Activated naive CD4-positive, alpha-beta T cell treated with Interleukin-2 at 50 U/mL for 16 hours (primary cell): ENCODE measurements around the gene ZNF823.
"Not testable (repeated sequence)": the region's sequence is repeated elsewhere in the genome, so short reads cannot be mapped to it uniquely, and the experiment has no call there.

Experiments
- DNase-seq: peaks from one replicate; pipeline ENCODE4 v3.0.0-alpha.2; 2020

ZNF823 gene

DNA sequence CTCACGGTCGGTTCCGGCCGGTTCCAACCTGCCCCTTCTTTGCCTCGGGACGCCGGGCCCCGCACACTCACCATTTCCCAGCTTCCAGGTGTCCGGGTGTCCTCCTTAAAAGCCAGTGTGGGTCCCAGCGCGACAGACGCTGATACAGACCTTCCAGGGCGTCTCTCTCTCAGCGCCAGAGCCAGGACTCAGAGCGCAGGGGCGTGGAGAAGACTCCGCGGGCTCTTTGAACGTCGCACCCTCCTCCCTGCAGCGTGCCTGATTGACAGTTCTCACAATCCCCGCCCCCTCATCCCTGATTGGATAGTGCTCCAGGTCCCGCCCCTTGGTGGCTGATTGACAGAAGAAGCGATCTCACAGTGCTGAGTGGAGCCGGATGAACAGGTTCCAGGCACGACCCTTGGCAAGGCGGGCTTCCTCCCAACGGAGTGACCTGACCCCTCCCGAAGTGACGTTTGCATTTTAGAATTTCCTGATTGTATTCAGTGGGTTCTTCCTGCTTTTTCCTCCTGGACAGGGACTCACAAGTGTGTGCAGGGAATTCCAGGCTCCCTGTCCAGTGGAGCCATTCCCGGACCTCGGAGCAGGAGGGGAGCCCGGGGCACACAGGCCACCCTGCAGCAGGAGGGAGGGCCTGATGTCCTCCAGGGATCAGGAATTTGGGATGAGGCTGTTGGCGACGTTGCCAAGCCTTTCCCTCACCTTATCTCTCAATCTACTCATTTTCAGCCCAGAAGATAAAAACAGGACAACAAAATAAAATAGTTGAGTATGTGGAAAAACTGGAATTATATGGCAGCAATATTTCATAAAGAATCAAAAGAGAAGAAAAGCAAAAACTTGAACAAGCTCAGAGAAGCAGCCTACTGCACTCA is at the start of gene ZNF823:
Gene ZNF823 (minus strand): TSS at position 201 of the 875 bp plus-strand sequence. CDS start 127 bp downstream, at position 74.
- peak; percentile 97 for DNase-seq

- no peak for DNase-seq
Measured at GRCh38 chr19:11787536-11787935, 48.8 kb upstream of the ZNF823 start.

DNA sequence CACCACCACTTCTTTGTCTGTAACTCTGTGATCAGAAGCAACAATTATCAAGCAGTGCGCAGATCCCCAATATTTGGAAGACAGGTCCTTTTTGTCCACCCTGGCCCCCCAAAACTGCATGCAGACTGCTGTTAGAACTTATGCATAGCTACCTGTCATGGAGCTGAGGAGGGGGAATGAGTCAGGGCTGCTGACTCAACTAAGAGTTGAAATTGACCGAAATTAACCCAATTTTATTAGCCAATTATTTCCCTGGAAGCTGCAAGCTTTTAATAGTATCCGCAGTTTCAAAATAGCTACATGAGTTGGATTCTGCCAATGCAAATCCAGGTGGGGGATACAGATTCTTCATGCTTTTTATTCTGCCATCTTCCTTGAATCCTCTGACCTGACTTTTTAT is 45.6 kb upstream of the ZNF823 start:
- DNase-seq: no peak

- DNase-seq: no peak
Measured at GRCh38 chr19:11783767-11784166, 45.0 kb upstream of the ZNF823 start.

DNA sequence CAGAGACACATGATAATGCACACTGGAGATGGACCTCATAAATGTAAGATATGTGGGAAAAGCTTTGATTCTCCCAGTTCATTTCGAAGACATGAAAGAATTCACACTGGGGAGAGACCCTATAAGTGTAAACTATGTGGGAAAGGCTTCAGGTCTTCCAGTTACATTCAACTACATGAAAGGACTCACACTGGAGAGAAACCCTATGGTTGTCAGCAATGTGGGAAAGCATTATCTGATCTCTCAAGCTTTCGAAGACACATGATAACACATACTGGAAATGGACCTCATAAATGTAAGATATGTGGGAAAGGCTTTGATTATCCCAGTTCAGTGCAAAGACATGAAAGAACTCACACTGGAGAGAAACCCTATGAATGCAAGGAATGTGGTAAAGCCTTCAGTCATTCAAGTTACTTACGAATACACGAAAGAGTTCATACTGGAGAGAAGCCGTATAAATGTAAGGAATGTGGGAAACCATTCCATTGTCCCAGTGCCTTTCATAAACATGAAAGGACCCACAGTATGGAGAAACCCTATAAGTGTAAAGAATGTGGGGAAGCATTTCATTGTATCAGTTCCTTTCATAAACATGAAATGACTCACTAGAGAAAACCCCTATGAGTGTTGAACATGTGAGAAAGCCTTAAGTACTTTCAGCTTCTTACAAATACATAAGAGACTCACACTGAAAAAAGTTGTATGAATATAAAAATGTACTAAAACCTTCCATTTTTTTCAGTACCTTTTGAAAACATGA is 42.7 kb upstream of the ZNF823 start:
- DNase-seq: no peak

DNA sequence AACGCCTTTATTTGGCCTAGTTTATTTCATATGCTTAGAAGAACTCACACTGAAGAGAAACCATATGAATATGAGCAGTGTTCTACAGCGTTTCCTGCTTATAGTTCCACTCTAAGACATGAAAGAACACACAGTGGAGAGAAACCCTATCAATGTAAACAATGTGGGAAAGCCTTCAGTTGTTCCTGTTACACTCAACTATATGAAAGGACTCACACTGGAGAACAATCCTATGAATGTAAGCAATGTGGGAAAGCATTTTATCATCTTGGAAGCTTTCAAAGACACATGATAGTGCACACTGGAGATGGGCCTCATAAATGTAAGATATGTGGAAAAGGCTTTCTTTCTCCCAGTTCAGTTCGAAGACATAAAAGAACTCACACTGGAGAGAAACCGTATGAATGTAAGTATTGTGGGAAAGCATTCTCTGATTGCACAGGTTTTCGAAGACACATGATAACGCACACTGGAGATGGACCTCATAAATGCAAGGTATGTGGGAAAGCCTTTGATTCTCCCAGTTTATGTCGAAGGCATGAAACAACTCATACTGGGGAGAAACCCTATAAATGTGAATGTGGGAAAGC is 41.8 kb upstream of the ZNF823 start:
- DNase-seq: no peak

- DNase-seq: not testable (repeated sequence)
Measured at GRCh38 chr19:11776669-11777068, 37.9 kb upstream of the ZNF823 start.

- not testable (repeated sequence) for DNase-seq
Measured at GRCh38 chr19:11771520-11771919, 32.8 kb upstream of the ZNF823 start.

DNA sequence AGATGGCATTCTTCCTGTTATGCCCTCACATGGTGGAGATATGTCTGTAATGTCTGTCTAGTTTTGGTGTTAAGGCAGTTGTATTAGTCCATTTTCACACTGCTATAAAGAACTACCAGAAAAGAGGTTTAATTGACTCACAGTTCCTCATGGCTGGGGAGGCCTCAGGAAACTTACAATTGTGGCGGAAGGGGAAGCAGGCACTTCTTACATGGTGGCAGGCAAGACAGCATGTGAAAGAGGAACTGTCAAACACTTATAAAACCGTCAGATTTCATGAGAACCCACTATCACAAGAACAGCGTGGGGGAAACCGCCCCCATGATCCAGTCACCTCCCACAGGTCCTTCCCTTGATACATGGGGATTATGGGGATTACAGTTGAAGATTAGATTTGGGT is 31.2 kb upstream of the ZNF823 start:
- DNase-seq: no peak

DNA sequence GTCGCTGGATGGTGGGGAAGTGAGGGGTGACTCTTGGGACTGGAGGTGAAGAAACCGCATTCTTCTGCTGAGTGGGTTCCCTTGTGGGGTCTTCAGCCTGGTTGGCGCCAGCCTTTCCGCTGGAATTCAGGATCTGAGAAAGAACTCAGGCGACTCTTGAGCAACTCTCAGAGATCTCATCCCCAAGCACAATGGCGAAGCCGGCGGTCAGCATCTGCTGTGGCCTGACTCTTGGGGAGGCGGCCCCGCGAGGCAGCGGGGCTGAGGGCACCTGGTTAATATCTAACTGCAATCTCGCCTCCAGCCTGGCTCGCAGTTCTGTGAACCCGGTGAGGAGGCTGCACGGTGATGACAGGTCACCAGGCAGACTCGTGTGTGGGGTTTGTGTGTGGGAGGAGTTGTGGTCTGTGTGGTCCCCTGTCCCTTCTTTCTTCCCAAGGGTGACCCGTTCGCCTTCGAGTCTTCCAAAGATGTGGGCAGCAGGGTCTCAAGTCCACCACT is 28.9 kb upstream of the ZNF823 start:
- DNase-seq: peak; percentile 30

DNA sequence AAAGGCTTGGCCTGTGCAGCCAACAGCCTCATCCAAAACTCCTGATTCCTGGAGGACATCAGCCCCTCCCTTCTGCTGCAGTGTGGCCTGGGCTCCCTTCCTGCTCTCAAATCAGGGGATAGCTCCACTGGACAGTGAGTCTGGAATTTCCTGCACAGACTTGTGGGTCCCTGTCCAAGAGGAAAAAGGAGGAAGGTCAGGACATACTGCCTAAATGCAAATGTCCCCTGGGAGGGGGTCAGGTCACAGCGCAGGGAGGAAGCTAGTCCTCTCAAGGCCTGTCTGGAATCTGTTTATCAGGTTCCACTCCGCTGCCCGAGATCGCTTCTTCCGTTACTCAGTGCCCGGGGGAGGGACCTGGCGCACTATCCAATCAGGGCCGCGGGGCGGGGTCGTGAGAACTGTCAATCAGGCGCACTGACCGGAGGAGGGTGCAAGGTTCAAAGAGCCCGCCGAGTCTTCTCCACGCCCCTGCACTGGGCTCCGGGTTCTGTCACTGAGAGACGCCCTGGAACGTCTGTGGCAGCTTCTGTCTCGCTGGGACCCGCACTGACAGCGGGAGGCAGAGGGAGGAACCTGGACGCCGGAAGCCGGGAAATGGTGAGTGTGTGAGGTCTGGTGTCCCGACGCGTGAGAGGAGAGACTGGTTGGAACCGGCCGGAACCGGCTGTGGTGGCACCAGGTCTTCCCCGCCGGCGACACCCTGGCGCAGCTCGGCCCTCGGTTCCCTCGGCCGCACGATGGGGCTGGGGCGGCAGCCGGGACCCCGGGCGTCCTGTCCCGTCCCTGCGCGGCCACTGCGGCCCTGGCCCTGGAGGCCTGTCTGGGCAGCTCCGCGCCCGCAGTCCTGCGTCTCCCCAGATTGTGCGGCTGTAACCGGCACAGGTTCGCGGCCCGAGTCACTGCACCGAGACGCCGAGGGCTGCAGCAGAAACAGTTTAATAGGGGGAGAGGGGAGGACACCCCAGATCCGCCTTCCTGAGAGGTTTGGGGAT is 28.1 kb upstream of the ZNF823 start, which contains the start of gene ZNF441:
Gene ZNF441 (plus strand): TSS at position 404 of the 995 bp plus-strand sequence. CDS start 194 bp downstream, at position 598.
- peak; percentile 95 for DNase-seq

DNA sequence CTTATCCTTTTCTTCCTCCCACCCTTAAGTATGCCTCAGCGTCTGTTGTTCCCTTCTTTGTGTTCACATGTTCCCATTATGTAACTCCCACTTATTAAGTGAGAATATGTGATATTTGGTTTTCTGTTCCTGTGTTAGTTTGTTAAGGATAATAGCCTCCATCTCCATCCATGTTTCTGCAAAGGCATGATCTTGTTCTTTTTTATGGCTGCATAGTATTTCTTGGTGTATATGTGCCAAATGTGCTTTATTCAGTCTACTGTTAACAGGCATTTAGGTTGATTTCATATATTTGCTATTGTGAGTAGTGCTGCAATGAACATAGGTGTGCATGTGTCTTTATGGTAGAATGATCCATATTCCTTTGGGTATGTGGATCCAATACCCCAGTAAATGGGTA is 24.9 kb upstream of the ZNF823 start:
- no peak for DNase-seq

DNA sequence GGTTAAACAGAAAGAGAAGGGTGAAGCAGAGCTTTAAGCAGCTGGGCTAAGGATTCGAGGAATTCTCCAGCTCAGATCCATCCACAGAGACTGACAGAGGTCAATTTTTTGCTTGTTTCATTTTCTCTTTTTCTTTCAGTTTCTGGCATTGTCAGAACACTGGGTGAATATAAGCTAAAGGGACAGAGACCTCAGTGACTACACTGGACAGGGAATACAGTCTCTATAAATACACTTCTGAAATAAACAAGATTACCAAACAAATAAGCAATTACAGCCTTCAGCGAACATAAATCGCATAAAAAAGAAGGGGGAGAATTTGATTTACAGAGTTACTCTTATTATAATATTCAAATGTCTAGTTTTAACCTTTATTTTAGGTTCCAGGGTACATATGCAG is 24.4 kb upstream of the ZNF823 start:
- no peak for DNase-seq

DNA sequence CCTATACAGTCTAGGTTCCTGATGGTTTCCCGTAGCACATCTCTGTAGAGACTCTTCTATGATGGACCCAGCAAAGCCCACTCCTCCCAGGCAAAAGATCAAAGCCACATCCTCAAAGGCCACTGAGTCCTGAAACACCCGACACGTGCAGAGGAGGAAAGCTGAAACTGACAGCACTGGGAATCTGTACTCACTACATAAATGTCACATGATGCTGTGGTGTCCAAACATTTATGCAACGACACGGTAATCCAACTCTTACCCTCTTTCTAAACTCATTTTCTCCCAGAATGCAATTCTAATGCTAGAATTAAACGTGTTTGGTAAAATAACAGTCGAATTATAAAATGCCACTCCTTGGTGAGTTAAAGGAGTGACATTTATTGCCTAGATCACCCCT is 21.1 kb upstream of the ZNF823 start:
- no peak for DNase-seq

DNA sequence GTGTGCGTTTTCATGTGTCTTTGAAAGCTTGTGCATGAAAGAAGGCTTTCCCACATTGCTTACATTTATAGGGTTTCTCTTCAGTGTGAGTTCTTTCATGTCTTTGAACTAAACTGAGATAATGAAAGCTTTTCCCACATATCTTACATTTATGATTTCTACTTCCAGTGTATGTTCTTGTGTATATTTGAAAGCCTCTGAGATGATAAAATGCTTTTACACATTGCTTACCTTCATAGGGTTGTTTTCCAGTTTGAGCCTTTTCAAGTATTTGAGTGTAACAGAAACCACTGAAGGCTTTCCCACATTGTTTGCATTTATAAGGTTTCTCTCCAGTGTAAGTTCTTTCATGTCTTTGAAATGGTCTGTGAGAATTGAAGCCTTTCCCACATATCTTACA is 18.2 kb upstream of the ZNF823 start:
- DNase-seq: no peak

- no peak for DNase-seq
Measured at GRCh38 chr19:11754663-11755062, 15.9 kb upstream of the ZNF823 start.

GRCh38 chr19:11752244-11752736 is 13.5 kb upstream of the ZNF823 start:
- no peak for DNase-seq

DNA sequence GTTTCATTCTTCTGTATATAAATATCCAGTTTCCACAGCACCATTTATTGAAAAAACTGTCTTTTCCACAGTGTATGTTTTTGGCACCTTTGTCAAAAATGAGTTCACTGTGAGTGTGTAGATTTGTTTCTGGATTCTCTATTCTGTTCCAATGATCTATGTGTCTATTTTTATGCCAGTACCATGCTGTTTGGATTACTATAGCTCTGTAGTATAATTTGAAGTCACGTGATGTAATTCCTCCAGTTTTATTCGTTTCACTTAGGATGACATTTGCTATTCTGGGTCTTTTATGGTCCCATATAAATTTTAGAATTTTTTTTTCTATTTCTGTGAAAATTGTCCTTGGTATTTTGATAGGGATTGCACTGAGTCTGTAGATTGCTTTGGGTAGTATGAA is 11.0 kb upstream of the ZNF823 start:
- no peak for DNase-seq

- DNase-seq: no peak
Measured at GRCh38 chr19:11747277-11747676, 8.5 kb upstream of the ZNF823 start.

DNA sequence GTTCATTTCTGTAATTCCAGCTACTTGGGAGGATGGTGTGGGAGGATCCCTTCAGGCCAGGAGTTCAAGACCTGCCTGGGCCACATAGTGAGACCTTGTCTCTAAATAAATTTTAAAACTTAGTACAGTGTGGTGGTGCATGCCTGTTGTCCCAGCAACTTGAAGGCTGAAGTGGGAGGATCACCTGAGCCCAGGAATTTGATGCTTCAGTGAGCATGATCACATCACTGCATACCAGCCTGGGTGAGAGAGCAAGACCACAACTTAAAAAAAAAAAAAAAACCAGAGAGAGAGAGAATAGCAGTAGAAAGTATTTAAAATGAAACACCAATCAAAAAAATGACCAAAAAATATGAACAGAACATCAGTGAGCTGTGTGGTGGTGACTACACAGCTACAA is 7.1 kb upstream of the ZNF823 start:
- no peak for DNase-seq

DNA sequence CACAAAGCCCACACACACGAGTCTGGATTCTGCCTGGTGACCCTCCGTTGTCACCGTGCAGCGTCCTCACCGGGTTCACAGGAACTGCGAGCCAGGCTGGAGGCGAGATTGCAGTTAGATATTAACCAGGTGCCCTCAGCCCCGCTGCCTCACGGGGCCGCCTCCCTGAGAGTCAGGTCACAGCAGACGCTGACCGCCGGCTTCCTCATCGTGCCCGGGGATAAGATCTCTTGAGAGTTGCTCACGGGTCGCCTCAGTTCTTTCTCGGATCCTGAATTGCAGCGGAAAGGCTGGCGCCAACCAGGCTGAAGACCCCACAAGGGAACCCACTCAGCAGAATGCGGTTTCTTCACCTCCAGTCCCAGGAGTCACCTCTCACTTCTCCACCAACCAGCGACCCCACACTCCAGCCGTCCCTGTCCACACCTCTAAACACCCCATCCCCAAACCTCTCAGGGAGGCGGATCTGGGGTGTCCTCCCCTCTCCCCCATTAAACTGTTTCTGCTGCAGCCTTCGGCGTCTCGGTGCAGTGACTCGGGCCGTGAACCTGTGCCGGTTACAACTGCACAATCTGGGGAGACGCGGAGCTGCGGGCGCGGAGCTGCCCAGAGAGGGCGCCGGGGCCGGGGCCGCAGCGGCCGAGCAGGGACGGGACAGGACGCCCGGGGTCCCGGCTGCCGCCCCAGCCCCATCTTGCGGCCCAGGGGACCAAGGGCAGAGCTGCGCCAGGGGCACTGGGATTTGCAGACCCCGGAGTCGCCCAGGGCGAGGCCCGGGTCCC is 591 bp downstream of the ZNF823 start:
- peak; percentile 27 for DNase-seq
